NCI-H446 treated with DMSO at 0.1 percent for 48 hours (cell line): Measurements from ENCODE around the gene CDC42BPA.

Experiments used
- DNase-seq: peaks from one replicate; lab custom pipeline; 2025; lab: John Stamatoyannopoulos, UW

CDC42BPA gene

GRCh38 chr1:227335242-227336020, 17.1 kb upstream of the CDC42BPA start:
- no peak for DNase-seq

GRCh38 chr1:227333423-227333822, 15.1 kb upstream of the CDC42BPA start:
- no peak for DNase-seq

DNA sequence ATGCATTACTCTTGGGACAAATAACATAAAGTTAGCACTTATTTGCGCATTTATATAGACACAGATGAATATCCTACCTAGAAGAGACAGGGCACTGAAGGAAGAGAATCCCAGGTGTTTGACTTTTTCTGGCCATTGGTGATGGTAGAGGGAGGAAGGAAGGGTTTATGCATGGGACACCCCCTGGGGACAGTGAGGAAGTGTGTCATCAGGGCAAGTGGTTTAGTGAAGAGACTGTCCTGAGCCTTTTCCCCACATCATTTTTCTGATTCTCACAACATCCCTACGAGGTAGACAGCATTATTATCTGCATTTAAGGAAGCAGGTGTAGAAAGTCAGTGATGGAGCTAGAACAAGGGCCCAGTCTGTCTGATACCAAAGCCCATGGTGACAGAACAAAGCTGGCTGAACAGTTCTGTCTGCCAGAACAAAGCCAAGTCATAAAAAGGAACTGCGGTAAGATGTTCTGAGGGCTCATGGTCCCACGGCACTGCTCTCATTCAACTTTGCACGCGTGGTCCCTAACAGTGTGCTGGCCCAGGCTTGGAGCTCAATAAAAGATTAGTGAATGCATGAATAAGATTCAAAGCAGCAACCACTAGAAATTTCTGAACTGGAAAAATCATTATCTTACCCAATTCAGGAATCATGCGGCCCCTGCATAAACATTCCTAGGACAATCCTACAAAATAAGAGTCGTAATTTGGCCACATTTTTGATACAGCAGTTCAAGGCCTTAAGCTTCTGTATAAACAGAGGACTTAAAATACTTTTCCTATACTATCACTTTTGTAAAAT, 12.2 kb upstream of the CDC42BPA start:
- no peak for DNase-seq

DNA sequence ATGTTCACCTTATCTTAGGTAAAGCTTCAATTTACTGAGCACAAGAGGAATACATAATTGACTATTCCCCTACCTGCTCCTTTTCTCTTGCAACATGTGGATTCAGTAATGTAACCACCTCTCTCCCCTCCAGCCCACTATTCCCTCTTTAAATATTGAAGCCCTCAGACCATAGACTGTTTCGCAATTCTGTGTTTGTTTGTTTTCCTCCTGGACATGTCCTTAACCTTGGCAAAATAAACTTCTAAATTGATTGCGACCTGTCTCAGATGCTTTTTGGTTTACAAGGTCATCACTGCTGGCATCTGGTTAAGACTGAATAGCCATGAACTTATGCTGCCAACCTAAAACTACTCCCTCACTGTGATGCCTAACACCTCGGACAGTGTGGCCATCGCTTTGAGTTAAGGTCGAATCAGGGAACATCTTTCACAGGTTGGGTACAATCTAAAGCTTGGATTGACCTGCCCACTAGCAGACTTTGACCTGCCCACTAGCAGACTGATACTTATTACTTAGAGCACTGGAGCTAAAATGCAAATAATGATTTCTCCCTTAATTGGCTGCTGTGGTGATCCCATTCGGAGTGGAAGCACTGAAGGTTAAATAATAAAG, 10.2 kb upstream of the CDC42BPA start:
- no peak for DNase-seq

DNA sequence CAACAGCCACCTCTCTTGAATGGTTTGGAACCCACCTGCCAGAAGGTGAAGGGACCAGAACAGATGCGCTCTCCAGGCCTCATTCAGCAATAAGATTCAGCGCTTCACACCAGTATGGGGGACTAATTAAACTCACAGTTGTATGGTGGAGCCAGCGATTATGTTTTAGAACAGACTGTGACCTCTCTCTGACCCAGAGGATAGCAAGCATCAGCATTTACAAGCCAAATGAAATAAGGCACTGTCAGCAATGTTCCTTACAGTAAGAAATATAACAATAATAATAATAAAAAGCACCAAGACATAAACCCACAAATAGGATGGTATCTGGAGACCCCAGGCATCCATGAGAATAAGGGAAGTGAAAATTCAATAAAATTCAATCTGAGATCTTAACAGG, 6.9 kb upstream of the CDC42BPA start:
- DNase-seq, result no peak

DNA sequence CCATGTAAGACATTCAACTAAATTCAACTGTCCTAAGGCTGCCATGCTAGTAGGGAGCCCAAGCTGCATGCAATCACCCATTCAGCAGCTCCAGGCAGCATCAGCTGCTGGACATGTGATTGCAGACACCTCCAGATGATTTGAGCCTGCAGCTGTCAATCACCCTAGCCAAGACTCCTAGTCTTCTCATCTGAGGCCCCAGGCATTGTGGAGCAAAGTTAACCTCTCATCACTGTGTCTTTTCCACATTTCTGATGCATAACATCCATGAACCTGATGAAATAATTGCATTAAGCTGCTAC, 5.6 kb upstream of the CDC42BPA start:
- DNase-seq, result no peak

GRCh38 chr1:227323171-227323966, 5.1 kb upstream of the CDC42BPA start:
- DNase-seq, result no peak

DNA sequence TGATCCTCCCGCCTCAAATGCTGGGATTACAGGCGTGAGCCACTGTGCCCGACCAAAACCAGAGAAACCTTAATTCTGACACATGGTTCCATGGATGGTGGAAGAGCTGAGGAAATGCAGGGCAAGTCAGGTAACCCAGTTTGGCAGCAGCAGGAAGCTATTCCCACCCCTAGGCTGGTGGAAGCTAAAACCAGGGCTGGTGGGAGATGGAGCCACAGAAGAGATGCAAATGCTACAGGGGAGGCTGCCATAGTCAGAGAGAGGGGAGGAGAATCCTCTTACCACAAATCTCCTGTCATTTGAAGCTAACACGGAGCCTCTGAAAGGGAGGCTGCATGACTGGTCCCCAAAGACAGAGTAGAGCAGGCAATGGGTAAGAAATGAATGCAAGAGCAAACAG, 4.1 kb upstream of the CDC42BPA start:
- no peak for DNase-seq

- no peak for DNase-seq
These were observed 2.7 kb upstream of the CDC42BPA start for GRCh38 chr1:227321035-227321434.

DNA sequence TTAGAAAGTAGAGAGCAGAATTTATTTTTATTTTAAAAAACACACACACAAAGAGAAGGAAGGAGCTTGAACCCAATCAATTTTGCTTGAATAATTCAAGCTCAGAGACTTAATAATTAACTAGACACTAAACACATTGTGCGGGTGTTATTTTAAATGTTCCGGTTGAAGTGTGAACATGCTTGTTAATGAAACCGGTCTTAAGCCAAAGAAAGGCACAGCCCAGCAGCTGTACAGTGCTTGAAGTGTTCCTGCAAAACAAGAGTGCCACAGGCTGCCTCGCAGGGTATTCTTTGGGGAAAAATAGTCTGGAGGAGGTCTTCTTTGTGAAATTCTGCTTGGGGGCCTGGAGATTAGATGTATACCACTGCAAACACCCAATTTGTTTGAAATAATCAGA, 2.2 kb upstream of the CDC42BPA start:
- DNase-seq, result no peak

- no peak for DNase-seq
These were observed 738 bp upstream of the CDC42BPA start for GRCh38 chr1:227318853-227319607.

DNA sequence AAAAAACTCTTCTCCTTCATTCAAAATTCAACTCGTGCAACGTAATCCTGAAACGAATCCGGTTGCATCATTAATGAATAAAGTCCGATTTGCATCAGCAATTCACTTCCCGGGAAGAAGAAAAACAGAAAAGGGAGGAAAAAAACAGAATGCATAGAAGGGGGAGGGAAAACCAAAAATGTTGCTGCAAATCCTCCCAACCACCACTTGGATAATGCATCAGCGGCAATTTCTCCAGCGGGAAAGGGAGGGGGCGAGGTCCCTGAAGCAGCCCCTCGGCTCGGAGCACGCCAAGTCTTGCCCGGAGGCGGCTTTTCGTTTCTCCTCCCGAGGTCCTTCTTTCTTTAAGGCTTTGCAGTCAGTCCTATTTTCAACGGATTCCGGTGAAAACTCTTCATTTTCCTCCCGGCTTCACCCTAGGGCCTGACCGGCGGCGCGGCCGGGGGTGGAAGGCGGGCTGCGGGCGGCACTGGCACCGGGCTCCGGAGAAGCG, 723 bp downstream of the CDC42BPA start:
- DNase-seq, result peak; percentile 56

GRCh38 chr1:227317011-227317451, 1.3 kb downstream of the CDC42BPA start:
- no peak for DNase-seq

GRCh38 chr1:227316456-227316855, 1.8 kb downstream of the CDC42BPA start:
- no peak for DNase-seq

- DNase-seq, result peak; percentile 15
These were observed 2.5 kb downstream of the CDC42BPA start for GRCh38 chr1:227315629-227316346.

GRCh38 chr1:227314014-227314848, 4.1 kb downstream of the CDC42BPA start:
- no peak for DNase-seq

- DNase-seq, result no peak
These were observed 5.8 kb downstream of the CDC42BPA start for GRCh38 chr1:227312361-227313025.

GRCh38 chr1:227311389-227312001, 6.8 kb downstream of the CDC42BPA start:
- DNase-seq, result no peak
